T-cell (primary cell): Measurements from ENCODE around the gene KSR2. TPM values are rescaled to one million over a fixed set of nuclear protein-coding genes. Genes with fewer than 3 reads are reported as not detected.

Source experiments
- ATAC-seq, 4 experiments: fragments of 200-7000 bp in 3 of 4; fragments of 150-1000 bp in 1 of 4; cut with Tn5 transposase; replicated peaks in 1 of 4; 1 replicate in 3 of 4; 2 replicates in 1 of 4; pipeline ENCODE4 v1.10.0; 2021; ENCODE audit warnings: moderate library complexity in 3 of 4, mild to moderate bottlenecking in 2 of 4, moderate number of reproducible peaks in 1 of 4
- CTCF ChIA-PET, 2 donors: fragments of 300-600 bp; sonication (Branson Sonifier 250); formaldehyde crosslinking; loops; one replicate each; lab custom pipeline; 2022; ENCODE audit warnings: antibody characterized with exemption in 2 of 2; lab: Charles Lee
- POLR2A ChIA-PET, 2 donors: fragments of 300-600 bp; sonication (Branson Sonifier 250); formaldehyde crosslinking; loops; one replicate each; lab custom pipeline; 2022; ENCODE audit warnings: antibody characterized with exemption in 2 of 2; lab: Charles Lee
- DNase-seq, 35 experiments: peaks; one replicate each; pipeline versions ENCODE4 v3.0.0 to v3.0.0-alpha.2; 2013 to 2023
- H3K27ac ChIP-seq: one replicate; pipeline ENCODE4 v1.5.1; 2013; ENCODE audit warnings: low read length
- H3K27me3 ChIP-seq, 2 experiments: replicated peaks in 1 of 2; 1 replicate in 1 of 2; 2 replicates in 1 of 2; pipeline versions ENCODE4 v1.6.1 to v1.7.0; 2013; ENCODE audit warnings: low read length in 1 of 2, mixed read lengths in 1 of 2; ENCODE audit not compliant: control insufficient read depth in 2 of 2, insufficient read depth in 2 of 2; ENCODE audit errors: extremely low read depth in 1 of 2
- H3K36me3 ChIP-seq, 2 donors: 1 replicate in 1 of 2; 2 replicates in 1 of 2; pipeline versions ENCODE4 v1.6.1 to v1.7.0; 2013; ENCODE audit warnings: low read length in 1 of 2; ENCODE audit not compliant: control insufficient read depth in 2 of 2, insufficient read depth in 1 of 2; ENCODE audit errors: extremely low read depth in 1 of 2
- H3K4me1 ChIP-seq, 2 experiments: 1 replicate in 1 of 2; 2 replicates in 1 of 2; pipeline versions ENCODE4 v1.6.1 to v1.7.0; 2013; ENCODE audit warnings: low read length in 2 of 2, mixed read lengths in 1 of 2; ENCODE audit not compliant: insufficient read depth in 2 of 2, control insufficient read depth in 1 of 2; ENCODE audit errors: extremely low read depth in 1 of 2
- H3K4me3 ChIP-seq, 2 donors: 1 replicate in 1 of 2; 2 replicates in 1 of 2; pipeline versions ENCODE4 v1.5.1 to v1.7.0; 2013; ENCODE audit warnings: mild to moderate bottlenecking in 2 of 2, low read length in 1 of 2, moderate library complexity in 1 of 2; ENCODE audit not compliant: control insufficient read depth in 1 of 2; ENCODE audit errors: extremely low read depth in 1 of 2
- H3K9me3 ChIP-seq: 2 replicates; pipeline ENCODE4 v1.7.0; 2013
- H3K27ac Mint-ChIP-seq, 2 donors: one replicate each; pipeline ENCODE4 v1.8.0; 2020 to 2021; ENCODE audit warnings: mild to moderate bottlenecking in 2 of 2, mixed read lengths in 2 of 2
- H3K27me3 Mint-ChIP-seq, 2 donors: one replicate each; pipeline ENCODE4 v1.8.0; 2021 to 2022; ENCODE audit warnings: mixed read lengths in 2 of 2
- H3K36me3 Mint-ChIP-seq: one replicate; pipeline ENCODE4 v1.8.0; 2021; ENCODE audit warnings: mixed read lengths
- H3K4me1 Mint-ChIP-seq, 3 donors: one replicate each; pipeline ENCODE4 v1.8.0; 2020 to 2022; ENCODE audit warnings: mixed read lengths in 3 of 3, mild to moderate bottlenecking in 1 of 3
- H3K4me3 Mint-ChIP-seq, 3 donors: one replicate each; pipeline ENCODE4 v1.8.0; 2020 to 2022; ENCODE audit warnings: mild to moderate bottlenecking in 3 of 3, mixed read lengths in 3 of 3, moderate library complexity in 3 of 3
- H3K9me3 Mint-ChIP-seq, 3 donors: one replicate each; pipeline ENCODE4 v1.8.0; 2020 to 2022; ENCODE audit warnings: mixed read lengths in 3 of 3
- WGBS: methylation state at CpG from one replicate; pipeline ENCODE4 v1.1.5; 2013; ENCODE audit warnings: missing lambda C conversion rate; ENCODE audit not compliant: insufficient coverage; 5-methylcytosine and 5-hydroxymethylcytosine counted together
- total RNA-seq, 35 experiments: library from RNA in 6 of 35; stranded (reverse) in 6 of 35; fragments of 120-200 nt in 1 of 35; gene quantifications; one replicate each; pipeline versions ENCODE4 v1.2.1 to v1.2.4 and lab custom pipeline; 2013 to 2026

KSR2 gene
- total RNA-seq, 5 donors from 2014 or later (not counting 1 experiment from before 2014, with no cell fraction given): 0.03 to 0.10 (median 0.06) TPM

GRCh38 chr12:117516034-117516433, 452.8 kb downstream of the KSR2 start:
- 62% methylated on average over 4 of the region's 4 CpGs for WGBS
- ChIA-PET CTCF (no interaction called here), POLR2A (no interaction called here)
- Histone ChIP-seq H3K4me3 (no peak overlapping the region), H3K27me3 (no peaks in the 10 kb centered on the region), H3K9me3 (no peaks in the 10 kb centered on the region), H3K4me1 (no peaks in the 10 kb centered on the region), H3K36me3 (no peaks in the 10 kb centered on the region), H3K27ac (no peak overlapping the region)
- H3K9me3 Mint-ChIP-seq: peaks cover 2 to 6% (median 4%) of the 10 kb centered on the region in 3 donors
- no peaks in the 10 kb centered on the region for H3K4me1 Mint-ChIP-seq
- H3K27ac Mint-ChIP-seq: no peak overlapping the region
- no peak for DNase-seq
- no peaks in the 10 kb centered on the region for H3K36me3 Mint-ChIP-seq
- ATAC-seq: no peak
- no peak overlapping the region for H3K4me3 Mint-ChIP-seq
- peaks cover 2 to 12% of the 10 kb centered on the region in 2 donors for H3K27me3 Mint-ChIP-seq

GRCh38 chr12:117514016-117514415, 454.8 kb downstream of the KSR2 start:
- no peaks in the 10 kb centered on the region for H3K36me3 Mint-ChIP-seq
- H3K9me3 ChIP-seq: no peaks in the 10 kb centered on the region

GRCh38 chr12:117513353-117513752, 455.4 kb downstream of the KSR2 start:
- DNase-seq (no peak), ATAC-seq (no peak)
- Histone ChIP-seq H3K27ac (no peak overlapping the region), H3K9me3 (no peaks in the 10 kb centered on the region), H3K27me3 (no peaks in the 10 kb centered on the region), H3K36me3 (no peaks in the 10 kb centered on the region), H3K4me3 (no peak overlapping the region), H3K4me1 (no peaks in the 10 kb centered on the region)
- Mint-ChIP-seq H3K4me3 (no peak overlapping the region), H3K9me3 (peaks cover 0 to 7% (median 0%) of the 10 kb centered on the region in 3 donors), H3K27me3 (peaks cover 0 to 8% of the 10 kb centered on the region in 2 donors), H3K4me1 (no peaks in the 10 kb centered on the region), H3K36me3 (no peaks in the 10 kb centered on the region), H3K27ac (no peak overlapping the region)
- POLR2A ChIA-PET: no interaction called here
- CTCF ChIA-PET: no interaction called here
- WGBS: 56% methylated on average over 3 of the region's 4 CpGs

More at GRCh38 chr12:117514016-117514415, 454.8 kb downstream of the KSR2 start:
- Mint-ChIP-seq H3K4me1 (no peaks in the 10 kb centered on the region), H3K9me3 (peaks cover 0 to 6% (median 4%) of the 10 kb centered on the region in 3 donors), H3K4me3 (no peak overlapping the region), H3K27me3 (peaks cover 0 to 12% of the 10 kb centered on the region in 2 donors), H3K27ac (no peak overlapping the region)
- ChIA-PET CTCF (no interaction called here), POLR2A (no interaction called here)
- no peaks in the 10 kb centered on the region for H3K27me3 ChIP-seq
- H3K4me3 ChIP-seq: no peak overlapping the region
- DNase-seq (no peak), ATAC-seq (no peak)
- no peak overlapping the region for H3K27ac ChIP-seq
- no peaks in the 10 kb centered on the region for H3K36me3 ChIP-seq
- WGBS: 50% methylated on average over 1 of the region's 5 CpGs
- no peaks in the 10 kb centered on the region for H3K4me1 ChIP-seq

- Histone ChIP-seq H3K9me3 (no peaks in the 10 kb centered on the region), H3K4me1 (no peaks in the 10 kb centered on the region), H3K4me3 (no peak overlapping the region), H3K36me3 (no peaks in the 10 kb centered on the region), H3K27me3 (no peaks in the 10 kb centered on the region), H3K27ac (no peak overlapping the region)
- no peak for DNase-seq
- ChIA-PET CTCF (no interaction called here), POLR2A (no interaction called here)
- Mint-ChIP-seq H3K27me3 (peaks cover 0 to 2% of the 10 kb centered on the region in 2 donors), H3K4me3 (no peak overlapping the region), H3K27ac (no peak overlapping the region), H3K9me3 (peaks cover 0 to 13% (median 0%) of the 10 kb centered on the region in 3 donors), H3K4me1 (no peaks in the 10 kb centered on the region), H3K36me3 (no peaks in the 10 kb centered on the region)
- no peak for ATAC-seq
Measured at GRCh38 chr12:117508468-117508867, 460.3 kb downstream of the KSR2 start.

GRCh38 chr12:117507548-117507947, 461.2 kb downstream of the KSR2 start:
- ChIA-PET POLR2A (no interaction called here), CTCF (no interaction called here)
- H3K36me3 ChIP-seq: no peaks in the 10 kb centered on the region
- Mint-ChIP-seq H3K27me3 (peaks cover 0 to 3% of the 10 kb centered on the region in 2 donors), H3K4me3 (no peak overlapping the region), H3K4me1 (no peaks in the 10 kb centered on the region), H3K9me3 (peaks cover 0 to 13% (median 0%) of the 10 kb centered on the region in 3 donors), H3K36me3 (no peaks in the 10 kb centered on the region), H3K27ac (no peak overlapping the region)
- no peak for DNase-seq
- H3K27ac ChIP-seq: no peak overlapping the region
- H3K9me3 ChIP-seq: no peaks in the 10 kb centered on the region
- no peaks in the 10 kb centered on the region for H3K4me1 ChIP-seq
- H3K4me3 ChIP-seq: no peak overlapping the region
- ATAC-seq: no peak
- no peaks in the 10 kb centered on the region for H3K27me3 ChIP-seq
- 14% methylated on average over 1 of the region's 3 CpGs for WGBS

- Mint-ChIP-seq H3K9me3 (peaks cover 0 to 13% (median 0%) of the 10 kb centered on the region in 3 donors), H3K27ac (no peak overlapping the region), H3K4me3 (no peak overlapping the region), H3K4me1 (no peaks in the 10 kb centered on the region), H3K27me3 (peaks cover 0 to 3% of the 10 kb centered on the region in 2 donors), H3K36me3 (no peaks in the 10 kb centered on the region)
- DNase-seq: no peak
- H3K27ac ChIP-seq: no peak overlapping the region
- ATAC-seq: no peak
- H3K36me3 ChIP-seq: no peaks in the 10 kb centered on the region
- WGBS: 83% methylated on average over 1 of the region's 1 CpG
- no peaks in the 10 kb centered on the region for H3K4me1 ChIP-seq
- H3K4me3 ChIP-seq: no peak overlapping the region
- ChIA-PET POLR2A (no interaction called here), CTCF (no interaction called here)
- no peaks in the 10 kb centered on the region for H3K9me3 ChIP-seq
- peaks cover 0 to 1% of the 10 kb centered on the region in 2 experiments for H3K27me3 ChIP-seq
Measured at GRCh38 chr12:117506333-117506732, 462.5 kb downstream of the KSR2 start.

GRCh38 chr12:117502633-117503032, 466.2 kb downstream of the KSR2 start:
- Histone ChIP-seq H3K36me3 (no peaks in the 10 kb centered on the region), H3K27me3 (peaks cover 0 to 5% of the 10 kb centered on the region in 2 experiments), H3K9me3 (no peaks in the 10 kb centered on the region), H3K4me1 (no peaks in the 10 kb centered on the region), H3K27ac (no peak overlapping the region), H3K4me3 (no peak overlapping the region)
- no peak overlapping the region for H3K4me3 Mint-ChIP-seq
- peaks cover 0 to 5% (median 0%) of the 10 kb centered on the region in 3 donors for H3K9me3 Mint-ChIP-seq
- no peak for ATAC-seq
- DNase-seq: no peak
- H3K27me3 Mint-ChIP-seq: peaks cover 0 to 3% of the 10 kb centered on the region in 2 donors
- WGBS: no CpG with 5 or more reads among the region's 2 CpGs
- H3K36me3 Mint-ChIP-seq: no peaks in the 10 kb centered on the region
- ChIA-PET POLR2A (no interaction called here), CTCF (no interaction called here)
- H3K4me1 Mint-ChIP-seq: no peaks in the 10 kb centered on the region
- no peak overlapping the region for H3K27ac Mint-ChIP-seq
